GM18508 (cell line): Measurements from ENCODE around the gene NPS.

Experiments
- ATAC-seq: cut with Tn5 transposase; IDR thresholded peaks from one replicate; pipeline ENCODE4 v1.9.1; 2021; ENCODE audit warnings: moderate number of reproducible peaks; ENCODE audit not compliant: insufficient read depth, unreplicated experiment

Gene NPS

GRCh38 chr10:127549009-127549408 lies at the start of gene NPS:
TSS of gene NPS (plus strand) at chr10:127549309. CDS start at chr10:127549369, 60 bp downstream.
- no peak for ATAC-seq

- no peak for ATAC-seq
These were observed 49.0 kb upstream of the NPS start for GRCh38 chr10:127500127-127500526.

GRCh38 chr10:127506094-127506493 lies 43.0 kb upstream of the NPS start:
- ATAC-seq, result no peak

- no peak for ATAC-seq
These were observed 26.8 kb upstream of the NPS start for GRCh38 chr10:127522298-127522697.

- ATAC-seq, result no peak
These were observed 25.6 kb upstream of the NPS start for GRCh38 chr10:127523476-127523875.

GRCh38 chr10:127524229-127524628 lies 24.9 kb upstream of the NPS start:
- ATAC-seq, result no peak

GRCh38 chr10:127524908-127525665 lies 24.0 kb upstream of the NPS start:
- ATAC-seq, result no peak

GRCh38 chr10:127525686-127526085 lies 23.4 kb upstream of the NPS start:
- ATAC-seq, result no peak

- no peak for ATAC-seq
These were observed 22.9 kb upstream of the NPS start for GRCh38 chr10:127526161-127526560.

- ATAC-seq, result no peak
These were observed 21.8 kb upstream of the NPS start for GRCh38 chr10:127527320-127527719.

- no peak for ATAC-seq
These were observed 21.2 kb upstream of the NPS start for GRCh38 chr10:127527891-127528290.

GRCh38 chr10:127532193-127532592 lies 16.9 kb upstream of the NPS start:
- no peak for ATAC-seq

GRCh38 chr10:127532659-127533058 lies 16.4 kb upstream of the NPS start:
- ATAC-seq, result no peak

- no peak for ATAC-seq
These were observed 15.0 kb upstream of the NPS start for GRCh38 chr10:127534074-127534473.

- ATAC-seq, result no peak
These were observed 14.6 kb upstream of the NPS start for GRCh38 chr10:127534496-127534895.

- no peak for ATAC-seq
These were observed 13.2 kb upstream of the NPS start for GRCh38 chr10:127535802-127536515.

GRCh38 chr10:127536972-127537760 lies 11.9 kb upstream of the NPS start:
- ATAC-seq, result no peak

- no peak for ATAC-seq
These were observed 11.2 kb upstream of the NPS start for GRCh38 chr10:127537924-127538323.

- ATAC-seq, result no peak
These were observed 1.1 kb upstream of the NPS start for GRCh38 chr10:127548022-127548421.

- no peak for ATAC-seq
These were observed 1.8 kb downstream of the NPS start for GRCh38 chr10:127550861-127551260.

- ATAC-seq, result no peak
These were observed 3.3 kb downstream of the NPS start for GRCh38 chr10:127552446-127552845.
